Measurements from ENCODE around the gene TBC1D1.

DNA sequence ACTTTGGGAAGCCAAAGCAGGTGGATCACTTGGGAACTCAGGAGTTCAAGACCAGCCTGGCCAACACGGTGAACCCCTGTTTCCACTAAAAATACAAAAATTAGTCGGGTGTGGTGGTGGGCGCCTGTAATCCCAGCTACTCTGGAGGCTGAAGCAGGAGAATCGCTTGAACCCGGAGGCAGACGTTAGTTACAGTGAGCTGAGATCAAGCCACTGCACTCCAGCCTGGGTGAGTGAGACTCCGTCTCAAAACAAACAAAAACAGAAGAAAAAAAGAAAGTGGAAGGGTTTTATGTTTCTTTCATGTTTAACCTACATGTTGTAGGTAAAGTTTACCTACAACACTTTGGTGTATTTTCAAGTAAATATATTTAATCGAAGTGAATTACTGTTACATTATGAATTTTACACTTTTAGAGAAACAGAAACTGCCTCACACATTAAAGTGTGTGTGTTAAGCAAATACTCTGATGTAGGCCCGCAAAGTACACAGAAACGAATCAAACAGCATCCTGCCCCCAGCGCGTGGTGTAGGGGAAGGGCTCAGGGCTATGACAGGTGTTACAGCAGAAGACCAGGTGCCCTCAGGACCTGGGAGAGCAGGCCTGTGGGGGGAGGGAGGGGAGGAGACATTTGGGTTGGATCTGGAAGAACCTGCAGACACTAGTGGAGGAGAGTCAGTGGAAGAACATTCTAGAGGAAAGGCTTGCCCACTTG lies 108.3 kb downstream of the TBC1D1 start:
- TF ChIP-seq POLR2AphosphoS5 (IDR thresholded peaks at IDR 0.05; ENCODE audit: low read depth, low read length) = no peak
- TF ChIP-seq POLR2A (IDR thresholded peaks at IDR 0.05; ENCODE audit: low read depth, low read length) = no peak
